ENCODE results near the gene CDYL2.

- TF ChIP-seq CTCF (IDR thresholded peaks at IDR 0.05): no peak
- no peak for TF ChIP-seq EZH2 (IDR thresholded peaks at IDR 0.05)
Observed at GRCh38 chr16:80570106-80570478, 234.3 kb downstream of the CDYL2 start.
